GM12878 (cell line): ENCODE results near the gene ARPC1A. TPM values are rescaled to one million over a fixed set of nuclear protein-coding genes. Genes with fewer than 3 reads are reported as not detected.
A peak's percentile ranks its signal among the peaks of the same experiment; 100 is the strongest.

Experiments used
- BHLHE40 ChIP-seq, 2 experiments: fragments of 450-650 bp in 1 of 2; IDR thresholded peaks; 2 replicates each; pipeline ENCODE4 v1.6.1; 2011 to 2017; ENCODE audit warnings: low read depth in 2 of 2, borderline replicate concordance in 1 of 2, improper control_type of control experiment in 1 of 2, low read length in 1 of 2, mild to moderate bottlenecking in 1 of 2
- TAF1 ChIP-seq: IDR thresholded peaks from 2 replicates; pipeline ENCODE4 v1.6.1; 2011; ENCODE audit warnings: mild to moderate bottlenecking, low read depth, low read length, borderline replicate concordance
- ZBTB40 ChIP-seq: fragments of 450-650 bp; IDR thresholded peaks from 2 replicates; pipeline ENCODE4 v1.6.1; 2016; ENCODE audit warnings: mild to moderate bottlenecking, moderate library complexity, borderline replicate concordance
- ZNF384 ChIP-seq: IDR thresholded peaks from 2 replicates; pipeline ENCODE4 v1.6.1; 2012; ENCODE audit warnings: low read depth, mild to moderate bottlenecking, low read length, improper control_type of control experiment, borderline replicate concordance
- polyA plus RNA-seq, 11 experiments: library from polyadenylated mRNA; depleted of rRNA in 4 of 11; unstranded in 6 of 11; stranded (reverse) in 5 of 11; fragments of >200 nt; fragmentation: Nextera tagmentation in 4 of 11; fragmentation: Illumina TruSeq in 1 of 11; extraction: Ambion mirVana in 4 of 11; extraction: Trizol in 1 of 11; gene quantifications; 1 replicate in 1 of 11; 2 replicates in 10 of 11; pipeline versions ENCODE4 v1.2.1 to v1.2.3, GENCODE V29; 2011 to 2016; ENCODE audit warnings: inconsistent platforms in 2 of 11, missing spikeins in 2 of 11, low read depth in 1 of 11
- total RNA-seq, 4 experiments: library from RNA; depleted of rRNA in 3 of 4; stranded (reverse); fragments of >200 nt in 3 of 4; fragmentation: Illumina TruSeq in 1 of 4; extraction: Trizol in 1 of 4; gene quantifications; 2 replicates each; pipeline versions ENCODE4 v1.2.1 to v1.2.3, GENCODE V29; 2013 to 2021

Gene ARPC1A
- total and polyA plus RNA-seq, 10 of the 15 experiments (the other 5 are each of a cell fraction or from before 2014, with no cell fraction given): 42.3 to 152 (median 72.1) TPM

GRCh38 chr7:99380032-99380822 is 54.5 kb downstream of the ARPC1A start (continued):
- TF ChIP-seq ZBTB40: no peak
- peak in 1 of 2 experiments; percentile 51; a peak in 3 of 4 replicates for TF ChIP-seq BHLHE40 (IDR thresholded peaks at IDR 0.05; ENCODE audit: borderline replicate concordance in 1 of 2, low read depth in 2 of 2, low read length in 1 of 2)
- TF ChIP-seq TAF1: no peak
- TF ChIP-seq ZNF384: no peak
- TF ChIP-seq, all 136 proteins: peak for 48
